SU-DHL-6 (cell line): Measurements from ENCODE around the gene CXCL12.

Experiments used
- H2AFZ ChIP-seq: fragments of 200-600 bp; sonication (generic); 2 replicates; pipeline ENCODE4 v1.6.1; 2014; ENCODE audit warnings: low read depth, mild to moderate bottlenecking, moderate library complexity, mixed read lengths, antibody characterized with exemption, low read length; ENCODE audit not compliant: severe bottlenecking
- H3F3A ChIP-seq: fragments of 200-600 bp; shearing (Covaris generic); 2 replicates; pipeline ENCODE4 v1.6.0; 2016; ENCODE audit warnings: antibody characterized with exemption, mild to moderate bottlenecking; ENCODE audit not compliant: insufficient read depth
- H3K27ac ChIP-seq: fragments of 200-600 bp; sonication (generic); 2 replicates; pipeline ENCODE4 v1.5.1; 2016; ENCODE audit warnings: low read depth, mild to moderate bottlenecking, low read length, moderate library complexity, mixed read lengths
- H3K27me3 ChIP-seq: fragments of 200-600 bp; sonication (generic), shearing (Covaris generic); 2 replicates; pipeline ENCODE4 v1.6.0; 2014; ENCODE audit warnings: mild to moderate bottlenecking, low read length
- H3K36me3 ChIP-seq: fragments of 200-600 bp; sonication (generic); 2 replicates; pipeline ENCODE4 v1.6.1; 2014; ENCODE audit warnings: mild to moderate bottlenecking, low read length, mixed read lengths
- H3K4me2 ChIP-seq: fragments of 300-600, 200-600 bp; shearing (Covaris generic), sonication (generic); 2 replicates; pipeline ENCODE4 v1.6.0; 2014; ENCODE audit warnings: low read length, low read depth, mild to moderate bottlenecking; ENCODE audit not compliant: poor library complexity, severe bottlenecking
- H3K4me3 ChIP-seq: fragments of 200-600 bp; sonication (generic); 2 replicates; pipeline ENCODE4 v1.5.1; 2014; ENCODE audit warnings: antibody characterized with exemption, low read length, mild to moderate bottlenecking, mixed read lengths; ENCODE audit not compliant: insufficient read depth, poor library complexity, severe bottlenecking
- H3K79me2 ChIP-seq: fragments of 200-600 bp; sonication (generic); 2 replicates; pipeline ENCODE4 v1.6.1; 2014; ENCODE audit warnings: mild to moderate bottlenecking, low read length, moderate library complexity; ENCODE audit not compliant: insufficient read depth
- H3K9ac ChIP-seq: fragments of 200-600 bp; sonication (generic); 2 replicates; pipeline ENCODE4 v1.7.0; 2014; ENCODE audit warnings: mild to moderate bottlenecking, low read length
- H3K9me2 ChIP-seq: fragments of 200-600 bp; sonication (generic); replicated peaks from 2 replicates; pipeline ENCODE4 v1.6.1; 2014; ENCODE audit warnings: low read length; ENCODE audit not compliant: insufficient read depth
- H3K9me3 ChIP-seq: fragments of 200-600 bp; sonication (generic); 2 replicates; pipeline ENCODE4 v1.6.1; 2014; ENCODE audit warnings: low read length, mixed read lengths; ENCODE audit not compliant: insufficient read depth
- H4K20me1 ChIP-seq: fragments of 200-600 bp; sonication (generic); 2 replicates; pipeline ENCODE4 v1.6.1; 2014; ENCODE audit warnings: low read depth, mild to moderate bottlenecking, antibody characterized with exemption, low read length, moderate library complexity, mixed read lengths
- CTCF ChIP-seq: fragments of 200-600 bp; sonication (generic); IDR thresholded peaks from one replicate; pipeline ENCODE4 v1.5.1; 2017; ENCODE audit warnings: antibody characterized with exemption, mild to moderate bottlenecking, low read length, moderate library complexity; ENCODE audit not compliant: insufficient read depth, poor library complexity, severe bottlenecking
- EZH2phosphoT487 ChIP-seq: fragments of 200-600 bp; sonication (generic), shearing (Covaris generic); conservative IDR thresholded peaks from 2 replicates; pipeline ENCODE4 v1.6.1; 2018; ENCODE audit warnings: mild to moderate bottlenecking, antibody characterized with exemption, low read length, moderate library complexity, mixed read lengths

CXCL12 gene

GRCh38 chr10:44348496-44348895 lies 36.4 kb downstream of the CXCL12 start:
- H3K27me3 ChIP-seq: no peaks in the 10 kb centered on the region

GRCh38 chr10:44347609-44348400 lies 37.1 kb downstream of the CXCL12 start:
- H3F3A ChIP-seq: no peaks in the 10 kb centered on the region
- no peak overlapping the region for H3K4me3 ChIP-seq
- H3K9ac ChIP-seq: no peak overlapping the region
- no peak overlapping the region for H3K27ac ChIP-seq
- H3K79me2 ChIP-seq: no peaks in the 10 kb centered on the region
- H2AFZ ChIP-seq: no peak overlapping the region
- no peaks in the 10 kb centered on the region for H4K20me1 ChIP-seq
- TF ChIP-seq CTCF (no peak), EZH2phosphoT487 (no peak)
- H3K27me3 ChIP-seq: no peaks in the 10 kb centered on the region
- H3K4me2 ChIP-seq: no peak overlapping the region
- H3K9me2 ChIP-seq: no peaks in the 10 kb centered on the region
- H3K9me3 ChIP-seq: no peaks in the 10 kb centered on the region
- no peaks in the 10 kb centered on the region for H3K36me3 ChIP-seq

More at GRCh38 chr10:44348496-44348895, 36.4 kb downstream of the CXCL12 start:
- TF ChIP-seq EZH2phosphoT487 (no peak), CTCF (no peak)
- Histone ChIP-seq H3K9me2 (no peaks in the 10 kb centered on the region), H3K79me2 (no peaks in the 10 kb centered on the region), H3K4me3 (no peak overlapping the region), H3K4me2 (no peak overlapping the region), H2AFZ (no peak overlapping the region), H3K9me3 (no peaks in the 10 kb centered on the region), H3K27ac (no peak overlapping the region), H4K20me1 (no peaks in the 10 kb centered on the region), H3K9ac (no peak overlapping the region), H3K36me3 (no peaks in the 10 kb centered on the region), H3F3A (no peaks in the 10 kb centered on the region)

GRCh38 chr10:44344727-44345126 lies 40.2 kb downstream of the CXCL12 start:
- H3K36me3 ChIP-seq: no peaks in the 10 kb centered on the region
- H4K20me1 ChIP-seq: no peaks in the 10 kb centered on the region
- no peak overlapping the region for H3K4me3 ChIP-seq
- H3K27ac ChIP-seq: no peak overlapping the region
- H3K9me3 ChIP-seq: no peaks in the 10 kb centered on the region
- H3K79me2 ChIP-seq: no peaks in the 10 kb centered on the region
- no peak overlapping the region for H3K9ac ChIP-seq
- no peak for TF ChIP-seq EZH2phosphoT487
- no peak for TF ChIP-seq CTCF
- no peak overlapping the region for H3K4me2 ChIP-seq
- H2AFZ ChIP-seq: no peak overlapping the region
- no peaks in the 10 kb centered on the region for H3K27me3 ChIP-seq
- H3F3A ChIP-seq: no peaks in the 10 kb centered on the region
- H3K9me2 ChIP-seq: no peaks in the 10 kb centered on the region
